Gastrocnemius medialis (tissue), 4 donors: Measurements from ENCODE around the gene SLC39A11.

Experiments
- CTCF ChIP-seq, 5 experiments: fragments of 450-650 bp in 3 of 5; fragments of 200-600 bp in 2 of 5; sonication (generic) in 2 of 5; IDR thresholded peaks in 4 of 5; conservative IDR thresholded peaks in 1 of 5; 1 replicate in 4 of 5; 2 replicates in 1 of 5; pipeline ENCODE4 v1.5.1; 2016 to 2019; ENCODE audit warnings: antibody characterized with exemption in 5 of 5, mild to moderate bottlenecking in 3 of 5, moderate library complexity in 3 of 5
- POLR2A ChIP-seq, 2 donors: fragments of 450-650 bp; IDR thresholded peaks; one replicate each; pipeline ENCODE4 v1.6.1; 2017; ENCODE audit warnings: antibody characterized with exemption in 2 of 2, mild to moderate bottlenecking in 2 of 2, moderate library complexity in 2 of 2

- TF ChIP-seq CTCF (IDR thresholded peaks at IDR 0.05 in 4 of 5, conservative IDR thresholded peaks at IDR 0.05 in 1 of 5) (no peak), POLR2A (IDR thresholded peaks at IDR 0.05) (no peak)
These were observed 215.1 kb downstream of the SLC39A11 start for GRCh38 chr17:72877348-72877747.
